Left cardiac atrium (tissue), 4 donors: ENCODE measurements around the gene MBTPS1. TPM values are rescaled to one million over a fixed set of nuclear protein-coding genes. Genes with fewer than 3 reads are reported as not detected.

Source experiments
- ATAC-seq, 2 donors: fragments of 200-7000 bp; cut with Tn5 transposase; one replicate each; pipeline ENCODE4 v1.9.1; 2020; ENCODE audit warnings: mild to moderate bottlenecking in 2 of 2, moderate library complexity in 2 of 2
- DNase-seq: peaks from one replicate; pipeline ENCODE4 v3.0.0-alpha.2; 2020
- intact Hi-C, 2 donors: fragments of 100-400 bp; cut with DNase I; formaldehyde crosslinking; loops; one replicate each; pipeline versions ENCODE4 v1.14.1 to v1.15.1; 2022 to 2023
- total RNA-seq, 2 donors: library from RNA; stranded (reverse); fragmentation: NEBNext Ultra II Directional; extraction: Animal tissue kit (Norgen Biotek cat#: 25700); gene quantifications; one replicate each; pipeline ENCODE4 v1.2.1, GENCODE V29; 2021
- donor health status: DM: no; HTN: yes; CAD: no.
- donor health status: DM: no; HTN: yes; CAD: no; lungs with severe emphysema.
- donor health status: DM: yes; HTN: yes; CAD: no.
- donor health status: Dilated cardiomyopathy.

Gene MBTPS1
- total RNA-seq, 2 donors from 2014 or later = 71.5 to 93.6 TPM

DNA sequence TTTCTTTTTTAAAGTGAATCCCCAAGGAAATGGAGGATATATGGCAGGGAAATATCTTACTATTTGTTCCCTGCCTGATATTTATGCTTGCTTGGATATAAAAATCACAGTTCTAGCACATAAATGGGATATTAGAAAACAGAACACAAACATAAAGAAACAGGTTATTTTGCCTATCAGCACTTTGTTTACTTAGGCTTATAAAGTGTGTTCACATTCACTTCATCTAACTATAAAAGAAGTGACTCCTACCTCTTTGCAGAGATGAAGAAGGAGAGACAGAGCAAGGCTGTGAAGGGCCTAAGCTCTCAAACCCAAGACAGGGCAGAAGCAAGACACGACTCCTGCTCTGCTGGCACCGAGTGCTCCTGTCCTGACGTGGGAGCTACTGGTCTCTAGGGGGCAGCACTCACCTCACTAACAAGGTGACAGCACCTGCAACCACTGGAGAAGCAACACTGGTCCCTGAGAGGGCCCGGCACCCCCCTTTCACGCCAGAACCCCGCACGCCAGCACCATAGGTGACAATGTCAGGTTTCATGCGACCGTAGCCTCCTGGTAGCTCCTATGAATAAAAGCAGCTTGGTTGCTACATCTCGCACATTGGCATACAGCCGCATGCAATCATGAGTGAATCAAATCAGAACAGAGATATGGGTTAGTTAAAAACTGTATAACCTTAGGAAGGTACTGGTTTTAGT, 32.0 kb downstream of the MBTPS1 start:
- intact Hi-C loops = loop anchor here in 1 of 2 donors (5.0 kb wide), 1 partner anchor 93 kb away; no protein-coding TSS in a partner anchor
- peak; percentile 50 for DNase-seq
- peak; percentile 30 to 39 for ATAC-seq

GRCh38 chr16:84082835-84083569, 33.7 kb downstream of the MBTPS1 start:
- ATAC-seq (no peak), DNase-seq (no peak)
- intact Hi-C loops = no loop called here

DNA sequence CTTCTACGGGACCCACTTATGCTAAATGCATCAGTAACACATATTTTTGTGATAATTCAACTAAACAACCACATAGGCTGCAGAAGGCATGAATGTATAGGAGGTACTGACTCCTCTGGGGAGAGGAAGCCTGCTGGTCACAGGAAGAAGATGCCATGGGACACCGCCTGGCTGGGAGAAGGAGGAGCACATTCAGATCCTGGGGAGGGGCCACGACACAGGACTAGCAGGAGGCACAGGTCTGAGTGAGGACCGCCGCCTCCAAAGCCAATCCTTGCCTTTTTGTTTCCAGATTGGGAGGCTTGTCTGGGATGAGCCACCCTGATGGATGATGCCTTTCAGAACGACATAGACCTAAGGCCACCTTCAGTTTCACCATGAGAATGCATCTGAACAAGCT, 34.6 kb downstream of the MBTPS1 start:
- ATAC-seq (no peak), DNase-seq (no peak)
- intact Hi-C loops = no loop called here

- DNase-seq (no peak), ATAC-seq (no peak)
- intact Hi-C loops = no loop called here
Observed at GRCh38 chr16:84081446-84081989, 35.2 kb downstream of the MBTPS1 start.

DNA sequence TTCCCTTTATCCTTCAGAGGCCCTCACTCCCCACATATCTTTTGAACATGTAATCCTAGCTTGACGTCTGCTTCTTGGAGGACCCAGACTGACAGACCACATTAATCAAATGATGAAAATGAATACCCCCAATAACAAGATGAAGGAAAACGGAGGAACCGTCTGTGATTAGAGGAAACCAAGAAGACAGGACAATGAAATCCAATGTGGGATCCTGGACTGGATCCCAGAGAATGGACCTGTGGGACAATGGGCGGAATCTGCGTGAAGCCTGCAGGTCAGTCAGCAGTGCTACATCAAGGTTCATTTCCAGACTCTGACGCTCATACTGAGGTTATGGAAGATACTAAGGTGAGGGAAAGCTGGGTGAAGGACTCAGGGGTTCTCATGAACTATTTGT, 35.9 kb downstream of the MBTPS1 start:
- intact Hi-C loops = no loop called here
- ATAC-seq = no peak

GRCh38 chr16:84080378-84080777, 36.4 kb downstream of the MBTPS1 start:
- ATAC-seq (peak; percentile 42 to 85), DNase-seq (peak; percentile 39)
- intact Hi-C loops = no loop called here

More for the DNA sequence above, 35.9 kb downstream of the MBTPS1 start:
- no peak for DNase-seq

DNA sequence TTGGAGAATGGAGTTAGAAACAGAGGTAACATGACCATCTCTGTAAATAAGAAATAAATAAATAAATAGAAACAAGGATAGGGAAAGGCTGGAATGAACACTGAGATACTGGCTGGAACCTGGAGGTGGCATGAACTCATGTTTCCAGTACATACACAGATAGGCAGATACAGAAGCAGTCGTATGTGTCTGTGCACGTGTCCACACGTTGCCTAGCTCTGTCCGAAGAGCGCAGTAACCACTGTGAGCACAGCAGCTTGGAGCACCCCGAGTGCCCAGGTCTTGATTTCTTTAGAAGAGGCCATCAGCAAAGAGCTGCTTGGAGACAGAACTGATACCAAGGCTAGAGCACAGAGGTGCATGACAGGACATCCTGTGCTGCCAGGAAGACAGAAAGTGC, 37.1 kb downstream of the MBTPS1 start:
- intact Hi-C loops = no loop called here
- no peak for DNase-seq
- ATAC-seq = no peak

DNA sequence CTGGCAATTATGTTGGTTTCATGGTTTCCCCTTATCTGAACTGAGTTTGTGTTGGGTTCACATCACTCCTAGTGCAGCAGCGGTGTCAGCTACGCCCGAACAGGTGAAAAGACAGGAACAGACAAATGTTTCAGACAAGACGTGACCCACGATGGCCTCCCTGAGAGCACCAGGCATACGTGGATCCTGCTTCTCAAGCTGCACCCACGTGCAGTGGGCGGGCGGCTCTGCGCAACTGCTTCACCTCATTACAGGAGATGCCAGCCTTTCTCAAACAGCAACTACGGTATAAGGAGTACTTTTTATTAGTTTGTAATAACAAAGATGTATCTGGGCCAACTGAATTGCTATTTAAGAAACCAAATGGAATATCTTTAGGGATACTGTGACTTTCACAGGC, 41.4 kb downstream of the MBTPS1 start:
- no peak for DNase-seq
- no peak for ATAC-seq
- intact Hi-C loops = no loop called here

DNA sequence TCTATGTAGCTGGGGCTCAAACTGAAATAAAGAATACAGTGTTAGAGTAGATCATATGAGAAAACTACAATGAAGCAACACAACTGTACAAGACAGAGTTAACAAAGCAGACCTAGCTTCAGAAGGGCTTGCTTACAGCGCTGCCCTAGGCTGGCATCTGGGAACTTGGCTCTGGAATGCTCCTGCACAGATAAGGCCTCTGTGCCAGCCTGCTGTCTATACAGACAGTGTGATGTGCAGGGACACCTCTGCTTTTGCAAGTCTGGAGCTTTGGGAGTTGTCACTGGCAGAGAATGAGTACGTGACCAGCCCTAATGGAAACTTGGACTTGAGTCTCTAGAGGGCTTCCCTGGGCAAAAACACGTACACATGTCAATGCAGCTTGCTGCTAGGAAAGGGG, 42.0 kb downstream of the MBTPS1 start:
- DNase-seq (peak; percentile 52), ATAC-seq (peak; percentile 92 to 95)
- intact Hi-C loops = no loop called here

- ATAC-seq = peak in 1 of 2 donors; percentile 35
- intact Hi-C loops = no loop called here
- peak; percentile 45 for DNase-seq
Observed at GRCh38 chr16:84072014-84072413, 44.7 kb downstream of the MBTPS1 start.

- intact Hi-C loops = no loop called here
- no peak for DNase-seq
- no peak for ATAC-seq
Observed at GRCh38 chr16:84071121-84071520, 45.6 kb downstream of the MBTPS1 start.

- no peak for DNase-seq
- intact Hi-C loops = loop anchor here in 1 of 2 donors (10.0 kb wide), 1 partner anchor 245 kb away; no protein-coding TSS in a partner anchor
- peak in 1 of 2 donors; percentile 24 for ATAC-seq
Observed at GRCh38 chr16:84069540-84069939, 47.2 kb downstream of the MBTPS1 start.

DNA sequence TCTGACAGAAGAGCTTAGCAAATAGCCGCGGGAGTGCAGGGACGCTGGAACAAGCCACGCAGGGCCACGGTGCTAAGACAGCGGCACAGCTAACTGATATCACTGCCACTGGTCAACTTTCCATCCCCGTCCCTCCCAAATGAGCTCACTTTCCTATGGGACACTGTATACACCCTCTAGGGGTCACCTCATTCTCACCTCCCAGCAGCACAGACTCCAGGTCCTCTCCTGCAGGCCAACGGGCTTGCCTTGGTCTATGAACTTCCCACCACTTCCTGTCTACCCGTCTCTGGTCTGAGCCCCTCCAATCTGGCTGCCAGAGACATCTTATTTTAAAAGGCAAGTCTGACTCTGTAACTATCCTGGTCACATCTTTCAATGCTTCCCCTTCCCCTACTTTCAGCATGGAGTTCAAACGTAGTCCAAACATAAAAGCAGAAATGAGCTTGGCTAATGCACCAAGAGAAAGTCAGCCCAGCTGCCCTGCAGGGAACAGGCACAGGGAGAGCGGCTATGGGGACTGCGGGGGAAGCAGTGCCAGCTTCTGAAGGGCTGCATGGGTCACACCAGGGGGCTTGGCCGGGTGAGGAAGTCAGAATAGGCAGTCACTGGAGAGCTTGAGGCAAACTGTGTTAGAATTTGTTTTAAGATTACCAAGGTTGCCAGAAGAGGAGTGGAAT, 47.8 kb downstream of the MBTPS1 start:
- intact Hi-C loops = loop anchor here in 1 of 2 donors (10.0 kb wide), 1 partner anchor 244 kb away; no protein-coding TSS in a partner anchor
- peak in 1 of 2 donors; percentile 25 for ATAC-seq
- no peak for DNase-seq

DNA sequence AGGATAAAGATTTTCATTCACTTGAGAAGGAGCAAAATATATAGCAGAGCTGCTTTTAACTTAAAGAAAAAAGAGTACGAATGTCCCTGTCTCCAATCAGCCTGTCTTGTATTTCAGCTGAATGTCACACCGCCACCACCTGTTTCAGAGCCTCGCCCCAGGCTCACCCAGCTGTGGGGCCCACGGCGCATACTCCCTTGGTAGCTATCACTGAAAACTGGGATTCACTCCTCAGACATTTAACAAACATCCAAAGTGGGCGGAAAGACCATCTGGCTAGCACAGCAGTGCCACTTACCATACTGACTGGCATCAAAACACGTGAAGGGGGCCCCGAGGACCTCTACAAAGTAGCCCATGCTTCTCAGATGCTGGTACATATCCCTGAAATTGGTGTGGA, 48.7 kb downstream of the MBTPS1 start:
- ATAC-seq (no peak), DNase-seq (no peak)
- intact Hi-C loops = loop anchor here in 1 of 2 donors (10.0 kb wide), 1 partner anchor 243 kb away; no protein-coding TSS in a partner anchor

- intact Hi-C loops = loop anchor here in 1 of 2 donors (10.0 kb wide), 1 partner anchor 243 kb away; no protein-coding TSS in a partner anchor
- no peak for ATAC-seq
Observed at GRCh38 chr16:84067640-84068039, 49.1 kb downstream of the MBTPS1 start.

GRCh38 chr16:84065536-84066132, 51.1 kb downstream of the MBTPS1 start:
- ATAC-seq (peak in 1 of 2 donors; percentile 41), DNase-seq (no peak)
- intact Hi-C loops = loop anchor here in 1 of 2 donors (10.0 kb wide), 1 partner anchor 241 kb away; no protein-coding TSS in a partner anchor

More at GRCh38 chr16:84067640-84068039, 49.1 kb downstream of the MBTPS1 start:
- no peak for DNase-seq

- ATAC-seq (no peak), DNase-seq (no peak)
- intact Hi-C loops = loop anchor here (2.0 to 10.0 kb wide), 3 partner anchors 97 to 239 kb away; partner anchors contain the start of gene NECAB2 (in 1 of the 2)
Observed at GRCh38 chr16:84063980-84064379, 52.8 kb downstream of the MBTPS1 start.

DNA sequence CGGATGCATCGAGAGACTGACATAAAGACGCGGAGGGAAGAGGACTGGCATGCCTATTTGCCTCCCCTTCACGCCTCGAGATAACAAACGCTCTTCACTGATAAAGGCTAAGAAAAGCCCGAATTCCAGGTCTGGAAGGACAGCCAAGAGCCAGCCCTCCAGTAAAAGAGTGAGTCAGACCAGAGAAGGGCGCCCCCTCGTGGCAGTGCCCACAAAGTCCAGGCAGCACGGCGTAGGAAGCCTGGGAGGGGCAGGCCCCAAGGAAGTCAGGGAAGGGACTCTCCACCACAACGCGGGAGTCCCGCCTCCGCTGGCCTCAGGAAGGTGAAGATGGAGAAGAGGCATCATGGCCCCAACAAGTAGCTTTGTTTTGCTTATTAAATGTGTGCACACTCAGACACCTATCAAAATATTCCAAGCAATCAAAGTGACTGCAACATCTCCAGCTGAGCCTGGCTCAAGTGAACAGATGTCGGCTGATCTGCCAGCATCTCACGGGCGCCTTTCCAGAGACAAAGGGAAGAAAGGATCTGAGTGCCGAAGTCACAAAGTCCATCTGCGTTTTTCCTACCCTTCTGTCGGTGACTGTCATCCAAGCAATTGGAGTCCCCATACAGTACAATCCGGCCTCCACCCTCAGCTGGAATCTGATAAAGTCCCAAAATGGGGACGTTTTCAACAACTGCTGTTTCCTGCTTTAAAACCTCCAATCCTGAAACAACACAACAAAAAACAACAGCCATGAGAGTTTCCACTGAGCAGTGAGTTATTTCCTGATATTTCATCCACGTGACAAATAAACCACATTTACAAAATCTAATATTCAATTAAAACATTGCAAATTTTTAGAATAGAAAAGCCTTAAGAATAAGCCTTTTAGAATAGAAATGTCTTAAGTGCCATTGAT, 53.8 kb downstream of the MBTPS1 start:
- intact Hi-C loops = loop anchor here (2.0 to 10.0 kb wide), 3 partner anchors 96 to 238 kb away; partner anchors contain the start of gene NECAB2 (in 1 of the 2)
- ATAC-seq (peak; percentile 92), DNase-seq (peak; percentile 85)
